ENCODE data around the gene ZFC3H1. TPM values are rescaled to one million over a fixed set of nuclear protein-coding genes. Genes with fewer than 3 reads are reported as not detected.
A peak's percentile ranks its signal among the peaks of the same experiment; 100 is the strongest.

ZFC3H1 gene
- total RNA-seq, 6 donors from 2014 or later, result 35.9 to 225 (median 74.1) TPM

- WGBS, 2 donors, result 70 to 79% methylated on average over 2 of the region's 2 CpGs
- ATAC-seq (ENCODE audit: low FRiP score in 2 of 2), result no peak
- Histone ChIP-seq H3K27me3 (no peaks in the 10 kb centered on the region), H3K4me3 (no peak overlapping the region), H3K27ac (no peak overlapping the region), H3K9me3 (no peaks in the 10 kb centered on the region), H3K36me3 (peaks cover 13 to 87% (median 63%) of the 10 kb centered on the region in 4 donors), H3K4me1 (no peaks in the 10 kb centered on the region)
- DNase-seq, result no peak
- TF ChIP-seq POLR2A (IDR thresholded peaks at IDR 0.05) (no peak), EP300 (IDR thresholded peaks at IDR 0.05) (no peak), CTCF (IDR thresholded peaks at IDR 0.05) (no peak), POLR2AphosphoS5 (IDR thresholded peaks at IDR 0.05) (no peak)
Observed at GRCh38 chr12:71639341-71639760, 24.3 kb downstream of the ZFC3H1 start.

- Histone ChIP-seq H3K4me1 (no peaks in the 10 kb centered on the region), H3K36me3 (peaks cover 22 to 87% (median 64%) of the 10 kb centered on the region in 4 donors), H3K9me3 (no peaks in the 10 kb centered on the region), H3K27ac (no peak overlapping the region), H3K4me3 (no peak overlapping the region), H3K27me3 (no peaks in the 10 kb centered on the region)
- ATAC-seq (ENCODE audit: low FRiP score in 2 of 2), result no peak
- TF ChIP-seq POLR2AphosphoS5 (IDR thresholded peaks at IDR 0.05) (no peak), EP300 (IDR thresholded peaks at IDR 0.05) (no peak), CTCF (IDR thresholded peaks at IDR 0.05) (no peak), POLR2A (IDR thresholded peaks at IDR 0.05) (no peak)
- DNase-seq, result no peak
Observed at GRCh38 chr12:71638499-71638898, 25.1 kb downstream of the ZFC3H1 start.

GRCh38 chr12:71636704-71637115 lies 26.9 kb downstream of the ZFC3H1 start:
- peak in 1 of 2 donors; percentile 75 for ATAC-seq (ENCODE audit: low FRiP score in 2 of 2)
- no peak for DNase-seq
- 32 to 35% methylated on average over 3 of the region's 3 CpGs for WGBS, 2 donors

GRCh38 chr12:71627438-71628002 lies 36.1 kb downstream of the ZFC3H1 start:
- Histone ChIP-seq H3K27me3 (no peaks in the 10 kb centered on the region), H3K36me3 (peaks cover 53 to 100% (median 65%) of the 10 kb centered on the region in 4 donors), H3K27ac (no peak overlapping the region), H3K4me3 (no peak overlapping the region), H3K9me3 (no peaks in the 10 kb centered on the region), H3K4me1 (no peaks in the 10 kb centered on the region)
- DNase-seq, result no peak
- WGBS, 2 donors, result 60 to 70% methylated on average over 2 of the region's 2 CpGs
- TF ChIP-seq POLR2AphosphoS5 (IDR thresholded peaks at IDR 0.05) (no peak), POLR2A (IDR thresholded peaks at IDR 0.05) (no peak), EP300 (IDR thresholded peaks at IDR 0.05) (no peak)
- no peak for ATAC-seq (ENCODE audit: low FRiP score in 2 of 2)

More at GRCh38 chr12:71636704-71637115, 26.9 kb downstream of the ZFC3H1 start:
- Histone ChIP-seq H3K36me3 (peaks cover 38 to 87% (median 63%) of the 10 kb centered on the region in 4 donors), H3K9me3 (no peaks in the 10 kb centered on the region), H3K4me1 (no peaks in the 10 kb centered on the region), H3K4me3 (no peak overlapping the region), H3K27me3 (no peaks in the 10 kb centered on the region), H3K27ac (no peak overlapping the region)
- TF ChIP-seq EP300 (IDR thresholded peaks at IDR 0.05), result no peak
- peak; percentile 17 to 55 (median 42) for TF ChIP-seq CTCF (IDR thresholded peaks at IDR 0.05)

- 80 to 85% methylated on average over 3 of the region's 3 CpGs for WGBS, 2 donors
- Histone ChIP-seq H3K4me3 (no peak overlapping the region), H3K4me1 (no peaks in the 10 kb centered on the region), H3K27me3 (no peaks in the 10 kb centered on the region), H3K27ac (no peak overlapping the region), H3K36me3 (peaks cover 51 to 100% (median 64%) of the 10 kb centered on the region in 4 donors), H3K9me3 (no peaks in the 10 kb centered on the region)
- TF ChIP-seq EP300 (IDR thresholded peaks at IDR 0.05), result no peak
- TF ChIP-seq POLR2A (IDR thresholded peaks at IDR 0.05), result no peak
- TF ChIP-seq CTCF (IDR thresholded peaks at IDR 0.05), result no peak
- TF ChIP-seq POLR2AphosphoS5 (IDR thresholded peaks at IDR 0.05), result no peak
- ATAC-seq (ENCODE audit: low FRiP score in 2 of 2) (no peak), DNase-seq (no peak)
Observed at GRCh38 chr12:71626768-71627167, 36.9 kb downstream of the ZFC3H1 start.
